H1 (cell line): ENCODE data around the gene GGT5. TPM values are rescaled to one million over a fixed set of nuclear protein-coding genes. Genes with fewer than 3 reads are reported as not detected.

Experiments used
- CTCF ChIA-PET: fragments of 300-600 bp; sonication (Branson Sonifier 250); formaldehyde crosslinking; loops from one replicate; lab custom pipeline; 2021; ENCODE audit not compliant: partially characterized antibody; lab: Charles Lee
- POLR2A ChIA-PET: fragments of 300-600 bp; sonication (Branson Sonifier 250); formaldehyde crosslinking; loops from one replicate; lab custom pipeline; 2021; ENCODE audit warnings: inconsistent platforms; ENCODE audit not compliant: partially characterized antibody; lab: Charles Lee
- DNase-seq, 2 experiments: peaks; one replicate each; pipeline versions ENCODE4 v3.0.0 to v3.0.0-alpha.2; 2010 to 2022; ENCODE audit warnings: low spot score in 2 of 2, low read depth in 1 of 2, mixed read lengths in 1 of 2
- FAIRE-seq: peaks from 2 replicates; lab custom pipeline; 2011; peaks lifted over from hg19 to GRCh38; lab: Jason Lieb, UNC
- H2AFZ ChIP-seq: 2 replicates; pipeline ENCODE4 v1.8.1; 2012; ENCODE audit warnings: low read length, inconsistent platforms
- H2AK5ac ChIP-seq: 2 replicates; pipeline ENCODE4 v1.6.1; 2013; ENCODE audit warnings: low read depth, low read length
- H2BK120ac ChIP-seq: replicated peaks from 2 replicates; pipeline ENCODE3; 2013; ENCODE audit warnings: low read depth, low read length, inconsistent platforms
- H2BK12ac ChIP-seq: 2 replicates; pipeline ENCODE4 v1.6.1; 2013; ENCODE audit warnings: low read depth, low read length
- H2BK15ac ChIP-seq: 2 replicates; pipeline ENCODE4 v1.6.1; 2013; ENCODE audit warnings: low read length
- H2BK20ac ChIP-seq: 2 replicates; pipeline ENCODE4 v1.6.1; 2013; ENCODE audit warnings: low read length
- H2BK5ac ChIP-seq: 2 replicates; pipeline ENCODE4 v1.6.1; 2013; ENCODE audit warnings: low read depth, low read length
- H3K14ac ChIP-seq: 2 replicates; pipeline ENCODE4 v1.6.1; 2013; ENCODE audit warnings: inconsistent platforms; ENCODE audit not compliant: insufficient read length
- H3K18ac ChIP-seq: 2 replicates; pipeline ENCODE4 v1.6.1; 2013; ENCODE audit warnings: low read length; ENCODE audit errors: extremely low read depth
- H3K23ac ChIP-seq: 2 replicates; pipeline ENCODE4 v1.6.1; 2013; ENCODE audit warnings: inconsistent platforms; ENCODE audit not compliant: insufficient read length
- H3K23me2 ChIP-seq: 2 replicates; pipeline ENCODE4 v1.6.1; 2013; ENCODE audit warnings: low read depth, low read length
- H3K27ac ChIP-seq: 2 replicates; pipeline ENCODE4 v1.6.1; 2011; ENCODE audit warnings: low read depth, low read length, inconsistent platforms
- H3K27me3 ChIP-seq, 4 experiments: replicated peaks in 1 of 4; 1 replicate in 1 of 4; 2 replicates in 3 of 4; pipeline versions ENCODE4 v1.6.1 to v1.8.1; 2011 to 2013; ENCODE audit warnings: low read length in 3 of 4, mild to moderate bottlenecking in 3 of 4, inconsistent platforms in 2 of 4, mixed read lengths in 2 of 4, moderate library complexity in 1 of 4; ENCODE audit not compliant: control insufficient read depth in 3 of 4, insufficient read depth in 3 of 4; ENCODE audit errors: extremely low read depth in 1 of 4
- H3K36me3 ChIP-seq, 4 experiments: 2 replicates each; pipeline versions ENCODE4 v1.6.1 to v1.8.1; 2011 to 2013; ENCODE audit warnings: mild to moderate bottlenecking in 4 of 4, low read length in 3 of 4, moderate library complexity in 2 of 4, control low read depth in 1 of 4, inconsistent platforms in 1 of 4; ENCODE audit not compliant: insufficient read depth in 4 of 4, control insufficient read depth in 2 of 4
- H3K4ac ChIP-seq: replicated peaks from 2 replicates; pipeline ENCODE3; 2013; ENCODE audit warnings: low read length, low read depth, mixed read lengths, inconsistent platforms; ENCODE audit not compliant: insufficient read length
- H3K4me1 ChIP-seq, 4 experiments: replicated peaks in 1 of 4; 1 replicate in 1 of 4; 2 replicates in 3 of 4; pipeline versions ENCODE4 v1.6.1 to v1.8.1; 2011 to 2013; ENCODE audit warnings: low read length in 3 of 4, inconsistent platforms in 2 of 4, mixed read lengths in 1 of 4; ENCODE audit not compliant: insufficient read depth in 4 of 4, control insufficient read depth in 3 of 4
- H3K4me2 ChIP-seq, 2 experiments: 2 replicates each; pipeline versions ENCODE4 v1.6.1 to v1.8.1; 2011 to 2013; ENCODE audit warnings: low read depth in 2 of 2, low read length in 2 of 2, control low read depth in 1 of 2, inconsistent platforms in 1 of 2, mild to moderate bottlenecking in 1 of 2; ENCODE audit not compliant: insufficient read depth in 1 of 2
- H3K4me3 ChIP-seq, 4 experiments: fragments of 200-600, 300-600 bp in 1 of 4; sonication (generic), shearing (Covaris generic), sonication (Bioruptor Twin) in 1 of 4; 2 replicates each; pipeline versions ENCODE4 v1.5.1 to v1.8.1; 2011 to 2016; ENCODE audit warnings: low read length in 4 of 4, low read depth in 3 of 4, control low read depth in 2 of 4, inconsistent platforms in 2 of 4, mild to moderate bottlenecking in 2 of 4, mixed read lengths in 1 of 4, moderate library complexity in 1 of 4; ENCODE audit not compliant: insufficient read depth in 2 of 4; ENCODE audit errors: extremely low read depth in 1 of 4
- H3K56ac ChIP-seq: replicated peaks from 2 replicates; pipeline ENCODE3; 2013; ENCODE audit warnings: low read depth, mild to moderate bottlenecking, mixed read lengths, low read length, inconsistent platforms; ENCODE audit not compliant: insufficient read length
- H3K79me1 ChIP-seq: 2 replicates; pipeline ENCODE4 v1.6.1; 2013; ENCODE audit warnings: low read depth, low read length, control low read depth
- H3K79me2 ChIP-seq, 2 experiments: 2 replicates each; pipeline versions ENCODE4 v1.6.1 to v1.8.1; 2012 to 2013; ENCODE audit warnings: low read length in 2 of 2, mild to moderate bottlenecking in 2 of 2, inconsistent platforms in 1 of 2; ENCODE audit not compliant: insufficient read depth in 2 of 2, control insufficient read depth in 1 of 2
- H3K9ac ChIP-seq, 4 experiments: replicated peaks in 1 of 4; 1 replicate in 1 of 4; 2 replicates in 3 of 4; pipeline versions ENCODE4 v1.6.1 to v1.8.1; 2011 to 2013; ENCODE audit warnings: low read depth in 3 of 4, low read length in 3 of 4, control low read depth in 2 of 4, mild to moderate bottlenecking in 2 of 4, moderate library complexity in 2 of 4, inconsistent platforms in 1 of 4; ENCODE audit errors: extremely low read depth in 1 of 4
- H3K9me3 ChIP-seq, 2 experiments: 2 replicates each; pipeline versions ENCODE4 v1.6.1 to v1.8.1; 2012 to 2013; ENCODE audit warnings: mild to moderate bottlenecking in 2 of 2, moderate library complexity in 2 of 2, control low read depth in 1 of 2, inconsistent platforms in 1 of 2, low read depth in 1 of 2, low read length in 1 of 2, mixed read lengths in 1 of 2; ENCODE audit not compliant: insufficient read depth in 2 of 2
- H4K20me1 ChIP-seq, 2 experiments: replicated peaks in 1 of 2; 2 replicates each; pipeline versions ENCODE3 to v1.8.1; 2011 to 2013; ENCODE audit warnings: inconsistent platforms in 2 of 2, low read length in 2 of 2, mild to moderate bottlenecking in 1 of 2; ENCODE audit not compliant: insufficient read depth in 2 of 2, control insufficient read depth in 1 of 2
- H4K5ac ChIP-seq: 2 replicates; pipeline ENCODE4 v1.6.1; 2013; ENCODE audit warnings: low read length, low read depth, mixed read lengths, inconsistent platforms; ENCODE audit not compliant: insufficient read length
- H4K8ac ChIP-seq: 2 replicates; pipeline ENCODE4 v1.8.0; 2013; ENCODE audit warnings: mild to moderate bottlenecking, moderate library complexity, low read length, inconsistent platforms; ENCODE audit not compliant: insufficient read depth; ENCODE audit errors: extremely low read depth
- H4K91ac ChIP-seq: replicated peaks from 2 replicates; pipeline ENCODE3; 2013; ENCODE audit warnings: low read length, mixed read lengths, inconsistent platforms; ENCODE audit not compliant: insufficient read length
- ASH2L ChIP-seq: fragments of 200-600, 300-600 bp; sonication (generic); IDR thresholded peaks from one replicate; pipeline ENCODE4 v1.7.1; 2017; ENCODE audit warnings: low read length
- BCL11A ChIP-seq, 2 experiments: IDR thresholded peaks; one replicate each; pipeline ENCODE4 v1.6.1; 2011; ENCODE audit warnings: low read depth in 2 of 2, low read length in 2 of 2, mild to moderate bottlenecking in 2 of 2
- CBX5 ChIP-seq: fragments of 300-800, 300-1000 bp; sonication (generic); IDR thresholded peaks from 2 replicates; pipeline ENCODE4 v1.7.1; 2016; ENCODE audit warnings: antibody characterized with exemption, low read length, low read depth
- CEBPB ChIP-seq: IDR thresholded peaks from 2 replicates; pipeline ENCODE4 v1.6.1; 2012; ENCODE audit warnings: low read depth, low read length
- CHD2 ChIP-seq: IDR thresholded peaks from 2 replicates; pipeline ENCODE4 v1.6.1; 2012; ENCODE audit warnings: low read length, improper control_type of control experiment
- EGR1 ChIP-seq: IDR thresholded peaks from 2 replicates; pipeline ENCODE4 v1.6.1; 2011; ENCODE audit warnings: low read depth, low read length, borderline replicate concordance
- GTF2F1 ChIP-seq: IDR thresholded peaks from 2 replicates; pipeline ENCODE4 v1.6.1; 2012; ENCODE audit warnings: low read depth, low read length, improper control_type of control experiment, borderline replicate concordance
- KDM1A ChIP-seq: fragments of 200-600, 300-600 bp; sonication (generic); IDR thresholded peaks from 2 replicates; pipeline ENCODE4 v1.7.1; 2016; ENCODE audit warnings: mild to moderate bottlenecking, low read length, borderline replicate concordance
- MAX ChIP-seq: IDR thresholded peaks from 2 replicates; pipeline ENCODE4 v1.6.1; 2012; ENCODE audit warnings: inconsistent platforms
- NANOG ChIP-seq: IDR thresholded peaks from 2 replicates; pipeline ENCODE4 v1.6.1; 2011; ENCODE audit warnings: low read length, low read depth, mild to moderate bottlenecking, inconsistent platforms; ENCODE audit not compliant: insufficient read depth, poor library complexity, severe bottlenecking
- PHF8 ChIP-seq: fragments of 200-600 bp; sonication (generic); conservative IDR thresholded peaks from 2 replicates; pipeline ENCODE4 v1.7.1; 2012; ENCODE audit warnings: low read depth, mild to moderate bottlenecking, inconsistent platforms, low read length, moderate library complexity
- SIX5 ChIP-seq: IDR thresholded peaks from 2 replicates; pipeline ENCODE4 v1.6.1; 2011; ENCODE audit warnings: mild to moderate bottlenecking, low read depth, low read length
- SP1 ChIP-seq: IDR thresholded peaks from 2 replicates; pipeline ENCODE4 v1.6.1; 2011; ENCODE audit warnings: low read depth, low read length
- SP2 ChIP-seq: IDR thresholded peaks from 2 replicates; pipeline ENCODE4 v1.6.1; 2012; ENCODE audit warnings: mild to moderate bottlenecking, low read length, inconsistent platforms
- SUZ12 ChIP-seq: fragments of 200-600 bp; sonication (generic); IDR thresholded peaks from 2 replicates; pipeline ENCODE4 v1.6.1; 2012; ENCODE audit warnings: mild to moderate bottlenecking, inconsistent platforms, low read length, moderate library complexity, mixed read lengths
- TEAD4 ChIP-seq: IDR thresholded peaks from 2 replicates; pipeline ENCODE4 v1.6.1; 2012; ENCODE audit warnings: low read depth, low read length, inconsistent platforms, mixed read lengths
- WGBS, 2 experiments: shearing (Covaris generic) in 1 of 2; methylation state at CpG; one replicate each; pipeline versions ENCODE4 v1.1.6 to v1.1.7; 2013 to 2015; ENCODE audit warnings: low lambda C conversion rate in 2 of 2, mixed read lengths in 2 of 2, inconsistent platforms in 1 of 2, low coverage in 1 of 2, missing lambda C conversion rate in 1 of 2; ENCODE audit not compliant: insufficient replicate concordance in 2 of 2, insufficient coverage in 1 of 2, insufficient read length in 1 of 2; ENCODE audit errors: extremely low coverage in 1 of 2, missing lambda C conversion rate in 1 of 2; 5-methylcytosine and 5-hydroxymethylcytosine counted together
- polyA plus RNA-seq, 7 experiments: library from polyadenylated mRNA; depleted of rRNA in 3 of 7; stranded (reverse) in 5 of 7; unstranded in 2 of 7; fragments of >200 nt in 5 of 7; fragments of 200-250 nt in 2 of 7; gene quantifications; 1 replicate in 5 of 7; 2 replicates in 1 of 7; 4 replicates in 1 of 7; pipeline versions ENCODE4 v1.2.1 to v1.2.3, GENCODE V29; 2011 to 2013; ENCODE audit warnings: missing spikeins in 2 of 7, mixed read lengths in 2 of 7
- total RNA-seq: library from RNA; stranded (reverse); fragmentation: NEBNext Ultra II Directional; extraction: Animal tissue kit (Norgen Biotek cat#: 25700); gene quantifications from 2 replicates; pipeline ENCODE4 v1.2.1, GENCODE V29; 2021

GGT5 gene
- total and polyA plus RNA-seq, 2 of the 8 experiments (the other 6 are each of a cell fraction or from before 2014, with no cell fraction given), result 0.05 TPM; not detected in 1

- no peak overlapping the region for H3K18ac ChIP-seq
- no peak overlapping the region for H4K5ac ChIP-seq
- no peak overlapping the region for H2BK12ac ChIP-seq
- H3K4me3 ChIP-seq, result no peak overlapping the region
- H2AK5ac ChIP-seq, result no peak overlapping the region
- no peaks in the 10 kb centered on the region for H3K79me1 ChIP-seq
- peaks cover 0 to 3% (median under 1%) of the 10 kb centered on the region in 4 experiments; a peak in 2 of 8 replicates for H3K36me3 ChIP-seq
- H3K27me3 ChIP-seq, result no peaks in the 10 kb centered on the region
- no peak overlapping the region for H2AFZ ChIP-seq
- ChIA-PET POLR2A (no interaction called here), CTCF (interaction anchor here (0.6 to 19.1 kb wide), 12 partner anchors 9 to 83 kb away, joined by 3 to 301 read pairs (median 6); partner anchors contain the start of gene GGT5)
- H4K91ac ChIP-seq, result no peak overlapping the region
- no peak overlapping the region for H3K4ac ChIP-seq
- no peak overlapping the region for H3K9ac ChIP-seq
- H3K9me3 ChIP-seq, result no peaks in the 10 kb centered on the region
- 92% methylated on average over 5 of the region's 5 CpGs; no CpG with 5 or more reads in 1 of the 2 experiments for WGBS, 2 experiments
- H3K14ac ChIP-seq, result no peak overlapping the region
- H2BK20ac ChIP-seq, result no peak overlapping the region
- H3K27ac ChIP-seq, result no peak overlapping the region
- H3K23me2 ChIP-seq, result no peaks in the 10 kb centered on the region; the same call in 1 of the 2 replicates
- H2BK120ac ChIP-seq, result no peak overlapping the region
- FAIRE-seq (no peak), DNase-seq (no peak)
- no peak overlapping the region for H3K56ac ChIP-seq
- no peaks in the 10 kb centered on the region for H3K79me2 ChIP-seq
- peaks cover 0 to 12% (median 9%) of the 10 kb centered on the region in 4 experiments; a peak in 6 of 7 replicates for H3K4me1 ChIP-seq
- H2BK15ac ChIP-seq, result no peak overlapping the region
- no peak overlapping the region for H2BK5ac ChIP-seq
- no peak overlapping the region for H3K23ac ChIP-seq
- H4K8ac ChIP-seq, result no peak overlapping the region
- no peak overlapping the region for H3K4me2 ChIP-seq
- H4K20me1 ChIP-seq, result peaks cover 0 to 3% of the 10 kb centered on the region in 2 experiments
- TF ChIP-seq SUZ12, result no peak
- no peak for TF ChIP-seq TEAD4
- TF ChIP-seq GTF2F1, result no peak
- TF ChIP-seq SP2, result no peak
- no peak for TF ChIP-seq CHD2
- no peak for TF ChIP-seq SP1
- TF ChIP-seq BCL11A (IDR thresholded peaks at IDR 0.05; ENCODE audit: low read depth in 2 of 2, low read length in 2 of 2), result no peak
- no peak for TF ChIP-seq PHF8
- no peak for TF ChIP-seq KDM1A
- no peak for TF ChIP-seq ASH2L
- TF ChIP-seq NANOG, result no peak
- TF ChIP-seq SIX5, result no peak
- no peak for TF ChIP-seq CBX5
- TF ChIP-seq EGR1, result no peak
- TF ChIP-seq CEBPB, result no peak
- TF ChIP-seq MAX, result no peak
Measured at GRCh38 chr22:24177045-24177444, 67.8 kb downstream of the GGT5 start.
